22Rv1 (cell line): ENCODE data around the gene MOK.

Experiments
- CTCF ChIP-seq: fragments of 450-650 bp; IDR thresholded peaks from 2 replicates; pipeline ENCODE4 v1.5.1; 2017; ENCODE audit warnings: mild to moderate bottlenecking
- ZFX ChIP-seq: fragments of 450-650 bp; IDR thresholded peaks from 2 replicates; pipeline ENCODE4 v1.6.1; 2017; ENCODE audit warnings: antibody characterized with exemption, borderline replicate concordance

GRCh38 chr14:102249041-102249440 is 55.9 kb downstream of the MOK start:
- no peak for TF ChIP-seq CTCF
- TF ChIP-seq ZFX, result no peak
